HAP-1 (cell line): ENCODE results near the gene B3GAT2.

Experiments used
- DNase-seq, 2 experiments: peaks; one replicate each; pipeline ENCODE4 v3.0.0-alpha.2; 2016 to 2020; ENCODE audit warnings: low spot score in 2 of 2
- H3K27me3 ChIP-seq: fragments of 250-450 bp; sonication (Bioruptor Pico); 2 replicates; pipeline ENCODE4 v1.5.1; 2020; ENCODE audit warnings: low read depth, mild to moderate bottlenecking, moderate library complexity
- H3K36me3 ChIP-seq: fragments of 250-450 bp; sonication (Bioruptor Pico); replicated peaks from 2 replicates; pipeline ENCODE4 v1.5.1; 2020; ENCODE audit warnings: mild to moderate bottlenecking
- H3K4me1 ChIP-seq: fragments of 250-450 bp; sonication (Bioruptor Pico); 2 replicates; pipeline ENCODE4 v1.5.1; 2020; ENCODE audit warnings: mild to moderate bottlenecking
- H3K4me3 ChIP-seq: fragments of 250-450 bp; sonication (Bioruptor Pico); 2 replicates; pipeline ENCODE4 v1.5.1; 2020; ENCODE audit warnings: mild to moderate bottlenecking, moderate library complexity
- H3K9me3 ChIP-seq: fragments of 250-450 bp; sonication (Bioruptor Pico); 2 replicates; pipeline ENCODE4 v1.5.1; 2020; ENCODE audit warnings: mild to moderate bottlenecking, moderate library complexity
- in situ Hi-C: fragments of 300-500 bp; cut with MboI; formaldehyde crosslinking; loops from 3 replicates; pipeline ENCODE4 v1.14.3; 2020; ENCODE audit warnings: low sequenced_read_pairs, inconsistent platforms, mixed read lengths

B3GAT2 gene

GRCh38 chr6:70846207-70846835 lies 110.5 kb downstream of the B3GAT2 start:
- Histone ChIP-seq H3K4me3 (no peak overlapping the region), H3K27me3 (no peaks in the 10 kb centered on the region), H3K9me3 (no peaks in the 10 kb centered on the region), H3K36me3 (no peaks in the 10 kb centered on the region), H3K4me1 (peaks cover 8% of the 10 kb centered on the region)
- no peak for DNase-seq
- in situ Hi-C loops, result no loop called here

- H3K27me3 ChIP-seq, result no peaks in the 10 kb centered on the region
- in situ Hi-C loops, result no loop called here
- no peaks in the 10 kb centered on the region for H3K9me3 ChIP-seq
- no peak for DNase-seq
- H3K4me3 ChIP-seq, result no peak overlapping the region
- peaks cover 8% of the 10 kb centered on the region for H3K4me1 ChIP-seq
- no peaks in the 10 kb centered on the region for H3K36me3 ChIP-seq
Observed at GRCh38 chr6:70844301-70844700, 112.6 kb downstream of the B3GAT2 start.

- H3K27me3 ChIP-seq, result no peaks in the 10 kb centered on the region
- H3K4me1 ChIP-seq, result peaks cover 8% of the 10 kb centered on the region
- in situ Hi-C loops, result no loop called here
- no peak for DNase-seq
- H3K4me3 ChIP-seq, result no peak overlapping the region
- H3K36me3 ChIP-seq, result no peaks in the 10 kb centered on the region
- H3K9me3 ChIP-seq, result no peaks in the 10 kb centered on the region
Observed at GRCh38 chr6:70843328-70843918, 113.4 kb downstream of the B3GAT2 start.

- in situ Hi-C loops, result no loop called here
- H3K36me3 ChIP-seq, result no peaks in the 10 kb centered on the region
Observed at GRCh38 chr6:70842541-70842940, 114.3 kb downstream of the B3GAT2 start.

GRCh38 chr6:70841112-70841511 lies 115.7 kb downstream of the B3GAT2 start:
- no peak for DNase-seq
- no peaks in the 10 kb centered on the region for H3K9me3 ChIP-seq
- H3K36me3 ChIP-seq, result no peaks in the 10 kb centered on the region
- no peaks in the 10 kb centered on the region for H3K4me1 ChIP-seq
- H3K27me3 ChIP-seq, result no peaks in the 10 kb centered on the region
- H3K4me3 ChIP-seq, result no peak overlapping the region
- in situ Hi-C loops, result no loop called here

More at GRCh38 chr6:70842541-70842940, 114.3 kb downstream of the B3GAT2 start:
- no peaks in the 10 kb centered on the region for H3K27me3 ChIP-seq
- no peak for DNase-seq
- H3K4me3 ChIP-seq, result no peak overlapping the region
- no peaks in the 10 kb centered on the region for H3K9me3 ChIP-seq
- H3K4me1 ChIP-seq, result peaks cover 6% of the 10 kb centered on the region

- in situ Hi-C loops, result no loop called here
- Histone ChIP-seq H3K4me3 (no peak overlapping the region), H3K4me1 (no peaks in the 10 kb centered on the region), H3K36me3 (no peaks in the 10 kb centered on the region), H3K27me3 (no peaks in the 10 kb centered on the region), H3K9me3 (no peaks in the 10 kb centered on the region)
- no peak for DNase-seq
Observed at GRCh38 chr6:70839286-70840266, 117.3 kb downstream of the B3GAT2 start.

GRCh38 chr6:70838907-70839285 lies 118.0 kb downstream of the B3GAT2 start:
- H3K9me3 ChIP-seq, result no peaks in the 10 kb centered on the region
- no peaks in the 10 kb centered on the region for H3K36me3 ChIP-seq
- in situ Hi-C loops, result no loop called here
- no peaks in the 10 kb centered on the region for H3K4me1 ChIP-seq
- H3K4me3 ChIP-seq, result no peak overlapping the region
- DNase-seq, result no peak
- no peaks in the 10 kb centered on the region for H3K27me3 ChIP-seq

- no peaks in the 10 kb centered on the region for H3K27me3 ChIP-seq
- in situ Hi-C loops, result no loop called here
- no peak for DNase-seq
- no peaks in the 10 kb centered on the region for H3K36me3 ChIP-seq
- no peaks in the 10 kb centered on the region for H3K4me1 ChIP-seq
- H3K4me3 ChIP-seq, result no peak overlapping the region
- no peaks in the 10 kb centered on the region for H3K9me3 ChIP-seq
Observed at GRCh38 chr6:70834520-70834919, 122.3 kb downstream of the B3GAT2 start.

- Histone ChIP-seq H3K4me1 (no peaks in the 10 kb centered on the region), H3K36me3 (no peaks in the 10 kb centered on the region), H3K4me3 (no peak overlapping the region), H3K27me3 (no peaks in the 10 kb centered on the region), H3K9me3 (no peaks in the 10 kb centered on the region)
- DNase-seq, result no peak
- in situ Hi-C loops, result no loop called here
Observed at GRCh38 chr6:70831427-70831826, 125.4 kb downstream of the B3GAT2 start.

- no peaks in the 10 kb centered on the region for H3K36me3 ChIP-seq
- in situ Hi-C loops, result no loop called here
- H3K4me1 ChIP-seq, result no peaks in the 10 kb centered on the region
Observed at GRCh38 chr6:70823651-70824050, 133.2 kb downstream of the B3GAT2 start.

GRCh38 chr6:70821751-70822150 lies 135.1 kb downstream of the B3GAT2 start:
- no peaks in the 10 kb centered on the region for H3K36me3 ChIP-seq
- in situ Hi-C loops, result no loop called here
- no peaks in the 10 kb centered on the region for H3K9me3 ChIP-seq
- H3K4me3 ChIP-seq, result no peak overlapping the region
- no peaks in the 10 kb centered on the region for H3K4me1 ChIP-seq
- H3K27me3 ChIP-seq, result no peaks in the 10 kb centered on the region
- no peak for DNase-seq

More at GRCh38 chr6:70823651-70824050, 133.2 kb downstream of the B3GAT2 start:
- Histone ChIP-seq H3K27me3 (no peaks in the 10 kb centered on the region), H3K9me3 (no peaks in the 10 kb centered on the region), H3K4me3 (no peak overlapping the region)
- DNase-seq, result no peak

GRCh38 chr6:70820778-70821177 lies 136.1 kb downstream of the B3GAT2 start:
- Histone ChIP-seq H3K36me3 (no peaks in the 10 kb centered on the region), H3K4me3 (no peak overlapping the region), H3K27me3 (no peaks in the 10 kb centered on the region), H3K4me1 (no peaks in the 10 kb centered on the region), H3K9me3 (no peaks in the 10 kb centered on the region)
- DNase-seq, result no peak
- in situ Hi-C loops, result no loop called here

GRCh38 chr6:70819646-70820045 lies 137.2 kb downstream of the B3GAT2 start:
- H3K4me3 ChIP-seq, result no peak overlapping the region
- H3K27me3 ChIP-seq, result no peaks in the 10 kb centered on the region
- no peaks in the 10 kb centered on the region for H3K36me3 ChIP-seq
- in situ Hi-C loops, result no loop called here
- DNase-seq, result no peak
- no peaks in the 10 kb centered on the region for H3K9me3 ChIP-seq
- H3K4me1 ChIP-seq, result no peaks in the 10 kb centered on the region

GRCh38 chr6:70813885-70814284 lies 143.0 kb downstream of the B3GAT2 start:
- no peaks in the 10 kb centered on the region for H3K36me3 ChIP-seq
- H3K27me3 ChIP-seq, result no peaks in the 10 kb centered on the region
- H3K4me3 ChIP-seq, result no peak overlapping the region
- in situ Hi-C loops, result no loop called here
- no peak for DNase-seq
- no peaks in the 10 kb centered on the region for H3K9me3 ChIP-seq
- no peaks in the 10 kb centered on the region for H3K4me1 ChIP-seq
